ENCODE data around the gene LMX1B.

GRCh38 chr9:126621061-126621918, 7.6 kb downstream of the LMX1B start:
- TF ChIP-seq ZNF37A (tag by site-specific recombination; IDR thresholded peaks at IDR 0.05) (no peak), ZNF354C (tag by site-specific recombination; IDR thresholded peaks at IDR 0.05; ENCODE audit: borderline replicate concordance, low read depth) (no peak), ZNF335 (tag by site-specific recombination; conservative IDR thresholded peaks at IDR 0.05) (peak; percentile 44; the same call in 1 of the 2 replicates), ELK4 (IDR thresholded peaks at IDR 0.05; ENCODE audit: borderline replicate concordance, low read depth, low read length) (no peak), MEIS1 (CRISPR knock-in tag; IDR thresholded peaks at IDR 0.05; ENCODE audit: borderline replicate concordance) (no peak), ZBTB49 (tag by site-specific recombination; IDR thresholded peaks at IDR 0.05; ENCODE audit: low read depth) (no peak)
- TF ChIP-seq, protein P1, sequence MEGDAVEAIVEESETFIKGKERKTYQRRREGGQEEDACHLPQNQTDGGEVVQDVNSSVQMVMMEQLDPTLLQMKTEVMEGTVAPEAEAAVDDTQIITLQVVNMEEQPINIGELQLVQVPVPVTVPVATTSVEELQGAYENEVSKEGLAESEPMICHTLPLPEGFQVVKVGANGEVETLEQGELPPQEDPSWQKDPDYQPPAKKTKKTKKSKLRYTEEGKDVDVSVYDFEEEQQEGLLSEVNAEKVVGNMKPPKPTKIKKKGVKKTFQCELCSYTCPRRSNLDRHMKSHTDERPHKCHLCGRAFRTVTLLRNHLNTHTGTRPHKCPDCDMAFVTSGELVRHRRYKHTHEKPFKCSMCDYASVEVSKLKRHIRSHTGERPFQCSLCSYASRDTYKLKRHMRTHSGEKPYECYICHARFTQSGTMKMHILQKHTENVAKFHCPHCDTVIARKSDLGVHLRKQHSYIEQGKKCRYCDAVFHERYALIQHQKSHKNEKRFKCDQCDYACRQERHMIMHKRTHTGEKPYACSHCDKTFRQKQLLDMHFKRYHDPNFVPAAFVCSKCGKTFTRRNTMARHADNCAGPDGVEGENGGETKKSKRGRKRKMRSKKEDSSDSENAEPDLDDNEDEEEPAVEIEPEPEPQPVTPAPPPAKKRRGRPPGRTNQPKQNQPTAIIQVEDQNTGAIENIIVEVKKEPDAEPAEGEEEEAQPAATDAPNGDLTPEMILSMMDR (tag by site-specific recombination; IDR thresholded peaks at IDR 0.05), result no peak

All from HEK293 (cell line).